GM12891 (cell line): ENCODE results near the gene ZIC5.

Experiments used
- POLR2A ChIP-seq: IDR thresholded peaks from 2 replicates; pipeline ENCODE4 v1.6.1; 2011; ENCODE audit warnings: low read depth, low read length, control low read depth
- POLR2AphosphoS5 ChIP-seq: IDR thresholded peaks from 2 replicates; pipeline ENCODE4 v1.6.1; 2011; ENCODE audit warnings: low read depth, low read length, control low read depth
- POU2F2 ChIP-seq: IDR thresholded peaks from 2 replicates; pipeline ENCODE4 v1.6.1; 2011; ENCODE audit warnings: low read depth, mild to moderate bottlenecking, control low read depth, low read length, moderate library complexity
- TAF1 ChIP-seq: IDR thresholded peaks from 2 replicates; pipeline ENCODE4 v1.6.1; 2011; ENCODE audit warnings: low read depth, low read length, control low read depth

DNA sequence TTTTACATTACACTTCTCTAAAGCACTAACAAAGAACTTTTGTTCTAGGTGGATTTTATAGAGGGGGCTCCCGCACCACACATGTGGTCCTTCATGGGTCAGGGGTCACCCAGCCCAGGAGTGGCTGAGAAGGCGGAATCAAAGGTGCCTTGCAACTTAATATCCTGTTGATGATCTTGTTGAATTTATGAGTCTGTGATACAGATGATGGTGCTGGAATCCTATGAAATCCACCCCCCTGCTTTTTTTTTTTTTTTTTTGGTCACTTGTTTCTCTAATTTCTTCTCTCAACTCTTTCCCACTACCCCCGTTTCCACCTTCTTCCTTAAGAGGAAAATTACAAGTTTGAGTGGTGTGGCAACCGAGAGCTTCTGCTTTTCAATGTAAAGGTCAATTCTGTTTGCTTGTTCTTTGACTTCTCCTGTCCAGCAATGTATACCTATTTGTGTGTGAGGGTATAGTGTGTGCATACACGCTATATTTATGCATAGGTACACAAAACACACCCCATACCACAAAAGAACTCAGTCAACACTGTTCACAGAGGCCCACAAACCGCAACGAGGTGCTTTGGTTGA, 5.9 kb upstream of the ZIC5 start:
- TF ChIP-seq POLR2A (no peak), POLR2AphosphoS5 (no peak), TAF1 (no peak), POU2F2 (no peak)
